Effector memory CD4-positive, alpha-beta T cell (primary cell): Measurements from ENCODE around the gene ATP2B3.

ENCODE experiments used
- DNase-seq, 3 donors: peaks; one replicate each; pipeline ENCODE4 v3.0.0-alpha.2; 2020
- H3K27ac ChIP-seq: 2 replicates; pipeline ENCODE4 v1.7.0; 2013; ENCODE audit warnings: mild to moderate bottlenecking, low read length, moderate library complexity; ENCODE audit not compliant: insufficient read depth, poor library complexity, severe bottlenecking
- H3K27me3 ChIP-seq: replicated peaks from 2 replicates; pipeline ENCODE4 v1.7.0; 2013; ENCODE audit warnings: mild to moderate bottlenecking, low read length; ENCODE audit not compliant: insufficient read depth, control insufficient read depth, poor library complexity, severe bottlenecking
- H3K36me3 ChIP-seq: 2 replicates; pipeline ENCODE4 v1.7.0; 2013; ENCODE audit warnings: mild to moderate bottlenecking, low read length, moderate library complexity; ENCODE audit not compliant: control insufficient read depth, insufficient read depth
- H3K4me1 ChIP-seq: 2 replicates; pipeline ENCODE4 v1.7.0; 2013; ENCODE audit warnings: low read length, mild to moderate bottlenecking; ENCODE audit not compliant: control insufficient read depth, insufficient read depth, poor library complexity, severe bottlenecking
- H3K4me3 ChIP-seq: 2 replicates; pipeline ENCODE4 v1.7.0; 2013; ENCODE audit warnings: low read length, low read depth, mild to moderate bottlenecking; ENCODE audit not compliant: insufficient read depth, poor library complexity, severe bottlenecking
- H3K9me3 ChIP-seq: 2 replicates; pipeline ENCODE4 v1.7.0; 2013; ENCODE audit warnings: mild to moderate bottlenecking, low read length, moderate library complexity; ENCODE audit not compliant: control insufficient read depth

ATP2B3 gene

GRCh38 chrX:153517946-153518834, 748 bp downstream of the ATP2B3 start:
- Histone ChIP-seq H3K27ac (no peak overlapping the region), H3K4me1 (no peaks in the 10 kb centered on the region), H3K4me3 (no peak overlapping the region), H3K27me3 (no peaks in the 10 kb centered on the region), H3K36me3 (no peaks in the 10 kb centered on the region), H3K9me3 (no peaks in the 10 kb centered on the region)
- DNase-seq = no peak

DNA sequence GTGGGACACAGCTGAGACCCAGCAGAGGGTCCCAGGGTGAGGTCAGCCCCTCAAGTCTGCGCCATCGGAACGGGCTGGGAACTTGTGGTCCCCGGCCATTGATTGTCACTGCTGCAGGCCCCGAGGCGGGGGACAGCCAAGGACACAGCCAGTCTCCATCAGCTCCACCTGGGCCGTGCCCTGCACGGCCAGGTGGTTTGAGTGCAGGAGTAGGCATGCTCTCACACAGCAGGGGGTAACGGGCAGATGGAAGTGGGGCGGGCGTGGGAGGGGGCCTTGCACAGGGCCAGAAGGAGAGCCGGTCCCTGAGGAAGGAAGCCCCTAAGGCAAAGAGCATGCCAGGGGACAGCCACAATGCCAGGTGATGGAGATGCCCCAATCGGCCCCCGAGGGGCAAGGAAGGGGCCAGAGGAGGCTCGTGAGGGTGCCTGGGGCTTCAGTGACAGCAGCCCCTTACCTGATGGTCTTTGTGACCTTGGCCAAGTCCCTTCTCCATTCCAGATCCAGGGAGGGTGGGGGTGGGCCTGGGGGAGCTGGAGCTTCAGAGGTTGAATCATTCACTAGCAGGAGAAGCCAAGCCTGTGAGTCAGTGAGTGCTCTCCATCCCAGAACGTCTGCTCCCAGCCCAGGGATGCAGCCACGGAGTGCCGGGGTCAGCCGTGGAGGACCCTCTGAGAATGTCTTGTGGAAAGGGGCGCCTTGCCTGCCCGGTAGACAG, 2.3 kb downstream of the ATP2B3 start:
- no peaks in the 10 kb centered on the region for H3K4me1 ChIP-seq
- H3K27ac ChIP-seq = no peak overlapping the region
- no peaks in the 10 kb centered on the region for H3K36me3 ChIP-seq
- H3K4me3 ChIP-seq = no peak overlapping the region
- no peak for DNase-seq
- H3K27me3 ChIP-seq = no peaks in the 10 kb centered on the region
- no peaks in the 10 kb centered on the region for H3K9me3 ChIP-seq

- Histone ChIP-seq H3K27me3 (no peaks in the 10 kb centered on the region), H3K4me3 (no peak overlapping the region), H3K36me3 (no peaks in the 10 kb centered on the region), H3K27ac (no peak overlapping the region), H3K4me1 (no peaks in the 10 kb centered on the region), H3K9me3 (no peaks in the 10 kb centered on the region)
- no peak for DNase-seq
Measured at GRCh38 chrX:153520287-153520917, 3.0 kb downstream of the ATP2B3 start.

DNA sequence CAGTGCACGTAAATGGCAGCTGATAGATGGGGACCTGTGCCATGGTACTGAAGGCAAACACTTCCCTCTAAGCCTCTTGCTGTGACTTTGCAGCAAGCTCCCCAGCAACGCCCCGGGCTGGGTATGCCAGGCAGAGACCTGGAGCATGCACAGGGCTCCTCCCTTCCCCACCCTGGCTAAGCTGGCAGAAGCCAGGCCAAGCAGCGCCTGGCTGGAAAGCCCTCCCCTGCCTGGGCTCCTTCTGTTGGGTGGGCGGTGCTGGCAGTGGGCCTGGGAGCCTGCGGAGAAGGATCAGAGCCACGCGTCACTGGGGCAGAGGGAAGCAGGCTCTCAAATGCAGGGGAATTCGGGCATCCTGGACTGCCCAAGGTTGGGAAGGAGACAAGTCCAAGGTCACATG, 3.6 kb downstream of the ATP2B3 start:
- Histone ChIP-seq H3K4me3 (no peak overlapping the region), H3K9me3 (no peaks in the 10 kb centered on the region), H3K36me3 (no peaks in the 10 kb centered on the region), H3K27ac (no peak overlapping the region), H3K27me3 (no peaks in the 10 kb centered on the region), H3K4me1 (no peaks in the 10 kb centered on the region)
- DNase-seq = no peak

- no peak for DNase-seq
- no peak overlapping the region for H3K27ac ChIP-seq
- no peak overlapping the region for H3K4me3 ChIP-seq
- no peaks in the 10 kb centered on the region for H3K9me3 ChIP-seq
- no peaks in the 10 kb centered on the region for H3K36me3 ChIP-seq
- no peaks in the 10 kb centered on the region for H3K4me1 ChIP-seq
- peaks cover 3% of the 10 kb centered on the region for H3K27me3 ChIP-seq
Measured at GRCh38 chrX:153522259-153522658, 4.8 kb downstream of the ATP2B3 start.

DNA sequence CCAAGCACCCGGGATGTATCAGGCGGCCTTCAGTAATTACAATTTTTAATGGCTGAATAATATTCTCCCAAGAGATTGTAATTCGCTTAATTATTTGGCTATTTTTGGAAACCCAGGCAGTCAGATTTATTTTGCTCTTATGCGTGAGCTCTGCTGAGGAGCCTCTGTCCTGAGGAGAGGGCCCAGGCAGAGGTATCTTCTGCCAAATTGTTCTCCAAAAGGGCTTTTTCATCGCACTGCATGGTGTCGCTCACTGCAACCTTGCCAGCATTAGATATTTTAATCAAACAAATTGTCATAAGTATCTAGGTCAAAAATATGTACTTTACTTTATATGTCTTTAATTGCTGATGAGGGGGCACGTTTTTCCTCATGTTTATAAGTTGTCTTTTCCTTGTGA, 5.8 kb downstream of the ATP2B3 start:
- DNase-seq = no peak
- no peak overlapping the region for H3K27ac ChIP-seq
- no peaks in the 10 kb centered on the region for H3K36me3 ChIP-seq
- H3K4me1 ChIP-seq = no peaks in the 10 kb centered on the region
- no peak overlapping the region for H3K4me3 ChIP-seq
- H3K9me3 ChIP-seq = no peaks in the 10 kb centered on the region
- peaks cover 3% of the 10 kb centered on the region for H3K27me3 ChIP-seq

- Histone ChIP-seq H3K9me3 (no peaks in the 10 kb centered on the region), H3K27me3 (peaks cover 3% of the 10 kb centered on the region), H3K4me1 (no peaks in the 10 kb centered on the region), H3K4me3 (no peak overlapping the region), H3K27ac (no peak overlapping the region), H3K36me3 (no peaks in the 10 kb centered on the region)
- DNase-seq = no peak
Measured at GRCh38 chrX:153524234-153524633, 6.8 kb downstream of the ATP2B3 start.

GRCh38 chrX:153525451-153525850, 8.0 kb downstream of the ATP2B3 start:
- H3K9me3 ChIP-seq = no peaks in the 10 kb centered on the region
- peaks cover 3% of the 10 kb centered on the region for H3K27me3 ChIP-seq
- DNase-seq = no peak
- no peaks in the 10 kb centered on the region for H3K36me3 ChIP-seq
- no peaks in the 10 kb centered on the region for H3K4me1 ChIP-seq
- no peak overlapping the region for H3K27ac ChIP-seq
- H3K4me3 ChIP-seq = no peak overlapping the region

GRCh38 chrX:153526042-153526441, 8.6 kb downstream of the ATP2B3 start:
- DNase-seq = no peak
- Histone ChIP-seq H3K27ac (no peak overlapping the region), H3K4me3 (no peak overlapping the region), H3K36me3 (no peaks in the 10 kb centered on the region), H3K9me3 (no peaks in the 10 kb centered on the region), H3K27me3 (peaks cover 3% of the 10 kb centered on the region), H3K4me1 (no peaks in the 10 kb centered on the region)

DNA sequence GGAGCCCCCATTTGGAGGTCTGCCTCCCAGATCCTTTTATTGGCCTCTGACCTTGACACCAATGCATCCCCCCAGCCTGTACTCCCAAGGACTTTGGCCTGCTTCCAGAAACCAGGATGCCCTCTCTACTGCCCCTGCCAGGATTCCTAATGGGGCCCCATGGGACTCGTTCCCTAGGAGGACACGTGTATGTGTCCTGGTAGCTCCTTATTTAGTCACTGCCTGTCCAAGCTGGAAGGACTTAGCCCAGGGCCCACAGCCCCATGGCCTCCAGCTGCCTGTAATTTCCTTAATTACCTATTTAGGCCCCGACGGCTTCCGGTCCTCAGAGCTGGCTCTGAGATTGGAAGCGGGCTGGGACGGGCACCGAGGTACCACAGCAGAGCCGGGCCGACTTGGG, 9.4 kb downstream of the ATP2B3 start:
- Histone ChIP-seq H3K9me3 (no peaks in the 10 kb centered on the region), H3K27me3 (peaks cover 3% of the 10 kb centered on the region), H3K27ac (no peak overlapping the region), H3K36me3 (no peaks in the 10 kb centered on the region), H3K4me1 (no peaks in the 10 kb centered on the region), H3K4me3 (no peak overlapping the region)
- DNase-seq = no peak
